WTC11 (cell line): ENCODE measurements around the gene GIGYF2. TPM values are rescaled to one million over a fixed set of nuclear protein-coding genes. Genes with fewer than 3 reads are reported as not detected.

ENCODE experiments used
- ATAC-seq: fragments of 200-7000 bp; cut with Tn5 transposase; 2 replicates; pipeline ENCODE4 v1.10.0; 2021; ENCODE audit warnings: mild to moderate bottlenecking, moderate library complexity
- CTCF ChIA-PET: fragments of 300-600 bp; sonication (Branson Sonifier 250); formaldehyde crosslinking; loops from one replicate; lab custom pipeline; 2021; ENCODE audit warnings: antibody characterized with exemption; lab: Charles Lee
- POLR2A ChIA-PET: fragments of 350-600 bp; sonication (Branson Sonifier 250); formaldehyde crosslinking; loops from one replicate; lab custom pipeline; 2021; ENCODE audit warnings: antibody characterized with exemption; lab: Charles Lee
- DNase-seq: peaks from one replicate; pipeline ENCODE4 v3.0.0; 2021; ENCODE audit warnings: low spot score
- H3K27ac Mint-ChIP-seq: 2 replicates; pipeline ENCODE4 v1.8.0; 2021; ENCODE audit warnings: mixed read lengths
- H3K27me3 Mint-ChIP-seq: 2 replicates; pipeline ENCODE4 v1.8.0; 2021; ENCODE audit warnings: low read depth, mild to moderate bottlenecking, moderate library complexity, mixed read lengths
- H3K36me3 Mint-ChIP-seq: 2 replicates; pipeline ENCODE4 v1.8.0; 2021; ENCODE audit warnings: mixed read lengths
- H3K4me1 Mint-ChIP-seq: 2 replicates; pipeline ENCODE4 v1.8.0; 2022; ENCODE audit warnings: mixed read lengths
- H3K4me3 Mint-ChIP-seq: 2 replicates; pipeline ENCODE4 v1.8.0; 2021; ENCODE audit warnings: mild to moderate bottlenecking, moderate library complexity, mixed read lengths
- H3K9me3 Mint-ChIP-seq: 2 replicates; pipeline ENCODE4 v1.8.0; 2021; ENCODE audit warnings: mixed read lengths
- CREM ChIP-seq: sonication (generic); formaldehyde crosslinking; IDR thresholded peaks from 2 replicates; pipeline ENCODE4 v1.8.1; 2022; ENCODE audit warnings: mild to moderate bottlenecking, missing genetic modification reagents, moderate library complexity
- FOXJ3 ChIP-seq: sonication (generic); formaldehyde crosslinking; IDR thresholded peaks from 2 replicates; pipeline ENCODE4 v1.9.0; 2021; ENCODE audit warnings: missing genetic modification reagents, mild to moderate bottlenecking, borderline replicate concordance
- MXD4 ChIP-seq: fragments of 250-450 bp; sonication (Bioruptor Pico); IDR thresholded peaks from 2 replicates; pipeline ENCODE4 v1.8.0; 2021; ENCODE audit warnings: mild to moderate bottlenecking, moderate library complexity, borderline replicate concordance
- PRRX2 ChIP-seq: fragments of 250-450 bp; sonication (Bioruptor Pico); IDR thresholded peaks from 2 replicates; pipeline ENCODE4 v1.8.0; 2021; ENCODE audit warnings: mild to moderate bottlenecking
- SP1 ChIP-seq: sonication (generic); formaldehyde crosslinking; conservative IDR thresholded peaks from 2 replicates; pipeline ENCODE4 v1.8.1; 2022; ENCODE audit warnings: missing genetic modification reagents
- TP53 ChIP-seq: sonication (generic); formaldehyde crosslinking; IDR thresholded peaks from 2 replicates; pipeline ENCODE4 v1.8.1; 2023; ENCODE audit warnings: mild to moderate bottlenecking, missing genetic modification reagents
- ZNF138 ChIP-seq: sonication (generic); formaldehyde crosslinking; conservative IDR thresholded peaks from 2 replicates; pipeline ENCODE4 v1.8.1; 2022; ENCODE audit warnings: mild to moderate bottlenecking, moderate library complexity, missing genetic modification reagents
- ZNF219 ChIP-seq: sonication (generic); formaldehyde crosslinking; IDR thresholded peaks from 2 replicates; pipeline ENCODE4 v1.8.0; 2023; ENCODE audit warnings: missing genetic modification reagents, mild to moderate bottlenecking, borderline replicate concordance
- ZNF317 ChIP-seq: sonication (generic); formaldehyde crosslinking; IDR thresholded peaks from 2 replicates; pipeline ENCODE4 v1.8.1; 2023; ENCODE audit warnings: low read depth, mild to moderate bottlenecking, moderate library complexity, missing genetic modification reagents, borderline replicate concordance
- ZNF396 ChIP-seq: fragments of 250-450 bp; sonication (Bioruptor Pico); IDR thresholded peaks from 2 replicates; pipeline ENCODE4 v1.8.0; 2021; ENCODE audit warnings: mild to moderate bottlenecking, moderate library complexity, borderline replicate concordance
- ZNF423 ChIP-seq: fragments of 250-450 bp; sonication (Bioruptor Pico); IDR thresholded peaks from 2 replicates; pipeline ENCODE4 v2.1.2; 2022; ENCODE audit warnings: mild to moderate bottlenecking, moderate library complexity
- total RNA-seq: library from RNA; stranded (reverse); gene quantifications from 3 replicates; pipeline ENCODE4 v1.2.3, GENCODE V29; 2021
- TF ChIP-seq, protein P1 (sequence below): sonication (generic); formaldehyde crosslinking; IDR thresholded peaks from 2 replicates; pipeline ENCODE4 v1.8.0; 2023; ENCODE audit warnings: missing genetic modification reagents, mild to moderate bottlenecking, borderline replicate concordance
- TF ChIP-seq, protein P2 (sequence below): sonication (generic); formaldehyde crosslinking; IDR thresholded peaks from 2 replicates; pipeline ENCODE4 v1.8.1; 2023; ENCODE audit warnings: mild to moderate bottlenecking, missing genetic modification reagents, moderate library complexity
- TF ChIP-seq, protein P3 (sequence below): sonication (generic); formaldehyde crosslinking; conservative IDR thresholded peaks from 2 replicates; pipeline ENCODE4 v1.8.1; 2023; ENCODE audit warnings: mild to moderate bottlenecking, low read depth, missing genetic modification reagents, moderate library complexity
- TF ChIP-seq, protein P4 (sequence below): fragments of 250-450 bp; sonication (Bioruptor Pico); IDR thresholded peaks from 2 replicates; pipeline ENCODE4 v2.1.2; 2022; ENCODE audit warnings: mild to moderate bottlenecking, moderate library complexity
- TF ChIP-seq, protein P5 (sequence below): sonication (generic); formaldehyde crosslinking; IDR thresholded peaks from 2 replicates; pipeline ENCODE4 v1.8.0; 2023; ENCODE audit warnings: missing genetic modification reagents
- TF ChIP-seq, protein P6 (sequence below): sonication (generic); formaldehyde crosslinking; conservative IDR thresholded peaks from 2 replicates; pipeline ENCODE4 v1.8.1; 2022; ENCODE audit warnings: mild to moderate bottlenecking, missing genetic modification reagents
- TF ChIP-seq, protein P7 (sequence below): sonication (generic); formaldehyde crosslinking; IDR thresholded peaks from 2 replicates; pipeline ENCODE4 v1.8.0; 2022; ENCODE audit warnings: mild to moderate bottlenecking, missing genetic modification reagents

GIGYF2 gene
- total RNA-seq, 1 experiment from 2014 or later, result 53.1 TPM

DNA sequence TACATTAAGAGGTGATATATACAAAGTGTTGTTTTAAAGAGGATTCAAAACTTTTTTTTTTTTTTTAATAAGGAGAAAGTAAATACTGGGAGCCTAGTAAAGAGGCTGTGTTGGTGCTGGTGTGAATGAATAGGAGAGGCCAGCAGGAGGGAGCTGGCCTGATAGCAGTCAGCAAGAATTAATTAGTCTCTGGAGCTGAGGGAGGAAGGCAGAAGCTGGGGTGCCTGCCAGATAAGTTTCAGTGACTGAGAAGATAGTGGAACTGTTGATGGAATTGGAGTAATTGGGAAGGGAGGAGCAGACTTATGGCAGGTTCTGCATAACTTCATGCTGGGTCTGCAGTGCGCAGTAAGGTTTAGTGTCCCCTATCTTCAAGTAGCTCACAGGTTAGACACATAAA is 136.7 kb downstream of the GIGYF2 start (continued):
- TF ChIP-seq, protein P1, sequence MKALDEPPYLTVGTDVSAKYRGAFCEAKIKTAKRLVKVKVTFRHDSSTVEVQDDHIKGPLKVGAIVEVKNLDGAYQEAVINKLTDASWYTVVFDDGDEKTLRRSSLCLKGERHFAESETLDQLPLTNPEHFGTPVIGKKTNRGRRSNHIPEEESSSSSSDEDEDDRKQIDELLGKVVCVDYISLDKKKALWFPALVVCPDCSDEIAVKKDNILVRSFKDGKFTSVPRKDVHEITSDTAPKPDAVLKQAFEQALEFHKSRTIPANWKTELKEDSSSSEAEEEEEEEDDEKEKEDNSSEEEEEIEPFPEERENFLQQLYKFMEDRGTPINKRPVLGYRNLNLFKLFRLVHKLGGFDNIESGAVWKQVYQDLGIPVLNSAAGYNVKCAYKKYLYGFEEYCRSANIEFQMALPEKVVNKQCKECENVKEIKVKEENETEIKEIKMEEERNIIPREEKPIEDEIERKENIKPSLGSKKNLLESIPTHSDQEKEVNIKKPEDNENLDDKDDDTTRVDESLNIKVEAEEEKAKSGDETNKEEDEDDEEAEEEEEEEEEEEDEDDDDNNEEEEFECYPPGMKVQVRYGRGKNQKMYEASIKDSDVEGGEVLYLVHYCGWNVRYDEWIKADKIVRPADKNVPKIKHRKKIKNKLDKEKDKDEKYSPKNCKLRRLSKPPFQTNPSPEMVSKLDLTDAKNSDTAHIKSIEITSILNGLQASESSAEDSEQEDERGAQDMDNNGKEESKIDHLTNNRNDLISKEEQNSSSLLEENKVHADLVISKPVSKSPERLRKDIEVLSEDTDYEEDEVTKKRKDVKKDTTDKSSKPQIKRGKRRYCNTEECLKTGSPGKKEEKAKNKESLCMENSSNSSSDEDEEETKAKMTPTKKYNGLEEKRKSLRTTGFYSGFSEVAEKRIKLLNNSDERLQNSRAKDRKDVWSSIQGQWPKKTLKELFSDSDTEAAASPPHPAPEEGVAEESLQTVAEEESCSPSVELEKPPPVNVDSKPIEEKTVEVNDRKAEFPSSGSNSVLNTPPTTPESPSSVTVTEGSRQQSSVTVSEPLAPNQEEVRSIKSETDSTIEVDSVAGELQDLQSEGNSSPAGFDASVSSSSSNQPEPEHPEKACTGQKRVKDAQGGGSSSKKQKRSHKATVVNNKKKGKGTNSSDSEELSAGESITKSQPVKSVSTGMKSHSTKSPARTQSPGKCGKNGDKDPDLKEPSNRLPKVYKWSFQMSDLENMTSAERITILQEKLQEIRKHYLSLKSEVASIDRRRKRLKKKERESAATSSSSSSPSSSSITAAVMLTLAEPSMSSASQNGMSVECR (CRISPR knock-in tag), result no peak
- TF ChIP-seq SP1 (CRISPR knock-in tag), result no peak
- TF ChIP-seq, protein P2, sequence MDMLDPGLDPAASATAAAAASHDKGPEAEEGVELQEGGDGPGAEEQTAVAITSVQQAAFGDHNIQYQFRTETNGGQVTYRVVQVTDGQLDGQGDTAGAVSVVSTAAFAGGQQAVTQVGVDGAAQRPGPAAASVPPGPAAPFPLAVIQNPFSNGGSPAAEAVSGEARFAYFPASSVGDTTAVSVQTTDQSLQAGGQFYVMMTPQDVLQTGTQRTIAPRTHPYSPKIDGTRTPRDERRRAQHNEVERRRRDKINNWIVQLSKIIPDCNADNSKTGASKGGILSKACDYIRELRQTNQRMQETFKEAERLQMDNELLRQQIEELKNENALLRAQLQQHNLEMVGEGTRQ (CRISPR knock-in tag), result no peak
- TF ChIP-seq, protein P3, sequence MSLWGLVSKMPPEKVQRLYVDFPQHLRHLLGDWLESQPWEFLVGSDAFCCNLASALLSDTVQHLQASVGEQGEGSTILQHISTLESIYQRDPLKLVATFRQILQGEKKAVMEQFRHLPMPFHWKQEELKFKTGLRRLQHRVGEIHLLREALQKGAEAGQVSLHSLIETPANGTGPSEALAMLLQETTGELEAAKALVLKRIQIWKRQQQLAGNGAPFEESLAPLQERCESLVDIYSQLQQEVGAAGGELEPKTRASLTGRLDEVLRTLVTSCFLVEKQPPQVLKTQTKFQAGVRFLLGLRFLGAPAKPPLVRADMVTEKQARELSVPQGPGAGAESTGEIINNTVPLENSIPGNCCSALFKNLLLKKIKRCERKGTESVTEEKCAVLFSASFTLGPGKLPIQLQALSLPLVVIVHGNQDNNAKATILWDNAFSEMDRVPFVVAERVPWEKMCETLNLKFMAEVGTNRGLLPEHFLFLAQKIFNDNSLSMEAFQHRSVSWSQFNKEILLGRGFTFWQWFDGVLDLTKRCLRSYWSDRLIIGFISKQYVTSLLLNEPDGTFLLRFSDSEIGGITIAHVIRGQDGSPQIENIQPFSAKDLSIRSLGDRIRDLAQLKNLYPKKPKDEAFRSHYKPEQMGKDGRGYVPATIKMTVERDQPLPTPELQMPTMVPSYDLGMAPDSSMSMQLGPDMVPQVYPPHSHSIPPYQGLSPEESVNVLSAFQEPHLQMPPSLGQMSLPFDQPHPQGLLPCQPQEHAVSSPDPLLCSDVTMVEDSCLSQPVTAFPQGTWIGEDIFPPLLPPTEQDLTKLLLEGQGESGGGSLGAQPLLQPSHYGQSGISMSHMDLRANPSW (CRISPR knock-in tag), result no peak
- TF ChIP-seq, protein P4, sequence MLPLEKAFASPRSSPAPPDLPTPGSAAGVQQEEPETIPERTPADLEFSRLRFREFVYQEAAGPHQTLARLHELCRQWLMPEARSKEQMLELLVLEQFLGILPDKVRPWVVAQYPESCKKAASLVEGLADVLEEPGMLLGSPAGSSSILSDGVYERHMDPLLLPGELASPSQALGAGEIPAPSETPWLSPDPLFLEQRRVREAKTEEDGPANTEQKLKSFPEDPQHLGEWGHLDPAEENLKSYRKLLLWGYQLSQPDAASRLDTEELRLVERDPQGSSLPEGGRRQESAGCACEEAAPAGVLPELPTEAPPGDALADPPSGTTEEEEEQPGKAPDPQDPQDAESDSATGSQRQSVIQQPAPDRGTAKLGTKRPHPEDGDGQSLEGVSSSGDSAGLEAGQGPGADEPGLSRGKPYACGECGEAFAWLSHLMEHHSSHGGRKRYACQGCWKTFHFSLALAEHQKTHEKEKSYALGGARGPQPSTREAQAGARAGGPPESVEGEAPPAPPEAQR, result no peak

DNA sequence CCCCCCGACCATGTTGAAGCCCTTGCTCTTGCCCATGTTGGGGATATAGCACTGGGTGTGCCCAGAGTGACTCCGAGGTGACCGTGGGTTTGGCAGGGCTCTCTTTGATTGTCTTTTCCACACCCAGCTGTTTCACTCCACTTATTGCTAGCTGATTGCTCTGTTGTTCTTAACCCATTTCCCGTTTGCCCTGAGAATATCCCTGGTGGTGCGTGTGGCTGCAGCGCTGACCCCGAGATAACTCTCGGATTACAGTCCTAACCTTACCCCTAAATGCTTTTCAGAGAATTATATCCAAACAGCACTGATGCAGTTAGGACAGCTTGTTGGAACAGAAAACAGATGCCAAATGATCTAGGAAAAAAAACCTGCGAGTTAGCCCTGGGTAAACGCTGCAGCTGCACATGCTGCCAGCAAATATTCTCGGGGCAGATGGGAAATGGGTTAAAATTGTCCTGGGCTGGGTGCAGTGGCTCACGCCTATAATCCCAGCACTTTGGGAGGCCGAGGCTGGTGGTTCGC is 138.6 kb downstream of the GIGYF2 start:
- ATAC-seq, result no peak
- peaks cover 9% of the 10 kb centered on the region for H3K4me1 Mint-ChIP-seq
- CTCF ChIA-PET, result interaction anchor here (1.2 kb wide), 1 partner anchor 8 kb away, joined by 3 read pairs; no protein-coding TSS in a partner anchor

More for the DNA sequence above, 138.6 kb downstream of the GIGYF2 start:
- POLR2A ChIA-PET, result no interaction called here
- Mint-ChIP-seq H3K9me3 (no peaks in the 10 kb centered on the region), H3K27ac (no peak overlapping the region), H3K36me3 (peaks cover 57% of the 10 kb centered on the region), H3K27me3 (no peaks in the 10 kb centered on the region), H3K4me3 (no peak overlapping the region)
- TF ChIP-seq ZNF396 (CRISPR knock-in tag), result no peak
- TF ChIP-seq, protein P5, sequence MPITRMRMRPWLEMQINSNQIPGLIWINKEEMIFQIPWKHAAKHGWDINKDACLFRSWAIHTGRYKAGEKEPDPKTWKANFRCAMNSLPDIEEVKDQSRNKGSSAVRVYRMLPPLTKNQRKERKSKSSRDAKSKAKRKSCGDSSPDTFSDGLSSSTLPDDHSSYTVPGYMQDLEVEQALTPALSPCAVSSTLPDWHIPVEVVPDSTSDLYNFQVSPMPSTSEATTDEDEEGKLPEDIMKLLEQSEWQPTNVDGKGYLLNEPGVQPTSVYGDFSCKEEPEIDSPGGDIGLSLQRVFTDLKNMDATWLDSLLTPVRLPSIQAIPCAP (CRISPR knock-in tag), result no peak
- no peak for TF ChIP-seq TP53 (CRISPR knock-in tag)
- no peak for TF ChIP-seq MXD4
- no peak for TF ChIP-seq ZNF423 (CRISPR knock-in tag)
- TF ChIP-seq, protein P6, sequence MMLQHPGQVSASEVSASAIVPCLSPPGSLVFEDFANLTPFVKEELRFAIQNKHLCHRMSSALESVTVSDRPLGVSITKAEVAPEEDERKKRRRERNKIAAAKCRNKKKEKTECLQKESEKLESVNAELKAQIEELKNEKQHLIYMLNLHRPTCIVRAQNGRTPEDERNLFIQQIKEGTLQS (CRISPR knock-in tag), result no peak
- TF ChIP-seq, protein P4, result no peak
- TF ChIP-seq, protein P2 (CRISPR knock-in tag), result no peak
- no peak for TF ChIP-seq PRRX2 (CRISPR knock-in tag)
- no peak for TF ChIP-seq ZNF138 (CRISPR knock-in tag)
- no peak for TF ChIP-seq SP1 (CRISPR knock-in tag)
- no peak for TF ChIP-seq ZNF317 (CRISPR knock-in tag)
- TF ChIP-seq FOXJ3 (CRISPR knock-in tag), result no peak
- TF ChIP-seq CREM (CRISPR knock-in tag), result no peak
- TF ChIP-seq ZNF219 (CRISPR knock-in tag), result no peak
- TF ChIP-seq, protein P7, sequence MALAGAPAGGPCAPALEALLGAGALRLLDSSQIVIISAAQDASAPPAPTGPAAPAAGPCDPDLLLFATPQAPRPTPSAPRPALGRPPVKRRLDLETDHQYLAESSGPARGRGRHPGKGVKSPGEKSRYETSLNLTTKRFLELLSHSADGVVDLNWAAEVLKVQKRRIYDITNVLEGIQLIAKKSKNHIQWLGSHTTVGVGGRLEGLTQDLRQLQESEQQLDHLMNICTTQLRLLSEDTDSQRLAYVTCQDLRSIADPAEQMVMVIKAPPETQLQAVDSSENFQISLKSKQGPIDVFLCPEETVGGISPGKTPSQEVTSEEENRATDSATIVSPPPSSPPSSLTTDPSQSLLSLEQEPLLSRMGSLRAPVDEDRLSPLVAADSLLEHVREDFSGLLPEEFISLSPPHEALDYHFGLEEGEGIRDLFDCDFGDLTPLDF, result no peak
- no peak for DNase-seq
